Glutamatergic neuron (in vitro differentiated cells): ENCODE results near the gene NRG4. TPM values are rescaled to one million over a fixed set of nuclear protein-coding genes. Genes with fewer than 3 reads are reported as not detected.

ENCODE experiments used
- DNase-seq: peaks from one replicate; pipeline ENCODE4 v3.0.0; 2022
- H3K27ac Mint-ChIP-seq: one replicate; pipeline ENCODE4 v1.8.0; 2020; ENCODE audit warnings: mild to moderate bottlenecking, mixed read lengths, inconsistent platforms; ENCODE audit not compliant: unreplicated experiment
- H3K27me3 Mint-ChIP-seq: one replicate; pipeline ENCODE4 v1.8.0; 2020; ENCODE audit warnings: mild to moderate bottlenecking, moderate library complexity, mixed read lengths, inconsistent platforms; ENCODE audit not compliant: unreplicated experiment
- H3K36me3 Mint-ChIP-seq: one replicate; pipeline ENCODE4 v1.8.0; 2020; ENCODE audit warnings: mild to moderate bottlenecking, mixed read lengths, inconsistent platforms; ENCODE audit not compliant: unreplicated experiment
- H3K4me1 Mint-ChIP-seq: one replicate; pipeline ENCODE4 v1.8.0; 2020; ENCODE audit warnings: mild to moderate bottlenecking, low read depth, mixed read lengths, inconsistent platforms; ENCODE audit not compliant: unreplicated experiment
- H3K4me3 Mint-ChIP-seq: one replicate; pipeline ENCODE4 v1.8.0; 2020; ENCODE audit warnings: mild to moderate bottlenecking, mixed read lengths, inconsistent platforms; ENCODE audit not compliant: unreplicated experiment
- H3K9me3 Mint-ChIP-seq: one replicate; pipeline ENCODE4 v1.8.0; 2020; ENCODE audit warnings: mild to moderate bottlenecking, moderate library complexity, mixed read lengths, inconsistent platforms; ENCODE audit not compliant: unreplicated experiment
- CTCF ChIP-seq: fragments of 200-600 bp; sonication (generic); IDR thresholded peaks from one replicate; pipeline ENCODE4 v1.5.0; 2021; ENCODE audit not compliant: partially characterized antibody, unreplicated experiment
- total RNA-seq: library from RNA; stranded (reverse); fragmentation: NEBNext Ultra II Directional; extraction: Animal tissue kit (Norgen Biotek cat#: 25700); gene quantifications from one replicate; pipeline ENCODE4 v1.2.1, GENCODE V29; 2021; ENCODE audit not compliant: unreplicated experiment

The NRG4 gene
- total RNA-seq, 1 donor from 2014 or later = not detected

DNA sequence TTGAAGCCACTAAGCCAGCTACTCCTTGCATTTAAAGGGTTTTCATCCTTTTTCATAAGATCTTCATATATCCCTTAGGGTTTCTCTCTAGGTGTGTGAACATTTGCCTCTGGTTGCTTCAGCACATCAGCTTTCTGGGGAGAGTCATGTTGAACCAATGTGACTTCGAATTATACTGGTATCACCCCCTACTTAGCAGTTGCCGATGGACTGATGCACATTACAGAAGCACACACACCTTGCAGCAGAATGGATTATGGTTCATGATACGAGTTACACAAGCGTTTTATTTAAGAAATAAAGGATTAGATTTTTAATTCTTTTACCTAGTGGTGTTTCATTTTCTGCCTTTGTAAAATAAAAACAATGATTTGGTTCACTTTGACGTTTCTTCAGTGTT, 69.0 kb downstream of the NRG4 start:
- Mint-ChIP-seq H3K27me3 (peaks cover 2% of the 10 kb centered on the region), H3K4me1 (no peaks in the 10 kb centered on the region), H3K9me3 (peaks cover 1% of the 10 kb centered on the region), H3K36me3 (peaks cover 14% of the 10 kb centered on the region), H3K27ac (no peak overlapping the region), H3K4me3 (no peak overlapping the region)
- TF ChIP-seq CTCF = no peak
- DNase-seq = no peak

- Mint-ChIP-seq H3K27ac (no peak overlapping the region), H3K27me3 (peaks cover 2% of the 10 kb centered on the region), H3K36me3 (peaks cover 14% of the 10 kb centered on the region), H3K9me3 (peaks cover 1% of the 10 kb centered on the region), H3K4me3 (no peak overlapping the region), H3K4me1 (no peaks in the 10 kb centered on the region)
- no peak for TF ChIP-seq CTCF
- DNase-seq = no peak
These were observed 69.8 kb downstream of the NRG4 start for GRCh38 chr15:75942464-75942863.

DNA sequence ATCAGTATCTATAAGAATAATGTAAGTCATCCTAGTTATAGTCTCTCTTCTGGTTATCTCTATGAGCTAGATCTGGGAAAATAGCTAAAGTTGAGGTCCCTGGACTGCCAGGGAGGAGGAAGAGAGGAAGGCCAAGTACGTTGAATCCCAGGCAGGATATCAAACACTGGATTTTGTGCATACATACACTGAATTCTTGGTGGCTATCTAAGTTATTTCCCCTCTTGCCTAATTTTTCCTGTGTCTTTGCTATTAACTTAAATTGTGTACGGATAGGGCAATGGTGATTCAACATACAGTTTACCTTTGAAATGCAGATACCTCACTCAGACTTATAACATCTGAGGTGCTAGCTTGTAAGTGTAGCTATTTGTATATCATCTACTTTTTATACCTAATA, 81.4 kb downstream of the NRG4 start:
- H3K4me3 Mint-ChIP-seq = no peak overlapping the region
- peaks cover 4% of the 10 kb centered on the region for H3K4me1 Mint-ChIP-seq
- TF ChIP-seq CTCF = no peak
- no peaks in the 10 kb centered on the region for H3K36me3 Mint-ChIP-seq
- DNase-seq = no peak
- peaks cover 5% of the 10 kb centered on the region for H3K9me3 Mint-ChIP-seq
- no peaks in the 10 kb centered on the region for H3K27me3 Mint-ChIP-seq
- H3K27ac Mint-ChIP-seq = no peak overlapping the region

DNA sequence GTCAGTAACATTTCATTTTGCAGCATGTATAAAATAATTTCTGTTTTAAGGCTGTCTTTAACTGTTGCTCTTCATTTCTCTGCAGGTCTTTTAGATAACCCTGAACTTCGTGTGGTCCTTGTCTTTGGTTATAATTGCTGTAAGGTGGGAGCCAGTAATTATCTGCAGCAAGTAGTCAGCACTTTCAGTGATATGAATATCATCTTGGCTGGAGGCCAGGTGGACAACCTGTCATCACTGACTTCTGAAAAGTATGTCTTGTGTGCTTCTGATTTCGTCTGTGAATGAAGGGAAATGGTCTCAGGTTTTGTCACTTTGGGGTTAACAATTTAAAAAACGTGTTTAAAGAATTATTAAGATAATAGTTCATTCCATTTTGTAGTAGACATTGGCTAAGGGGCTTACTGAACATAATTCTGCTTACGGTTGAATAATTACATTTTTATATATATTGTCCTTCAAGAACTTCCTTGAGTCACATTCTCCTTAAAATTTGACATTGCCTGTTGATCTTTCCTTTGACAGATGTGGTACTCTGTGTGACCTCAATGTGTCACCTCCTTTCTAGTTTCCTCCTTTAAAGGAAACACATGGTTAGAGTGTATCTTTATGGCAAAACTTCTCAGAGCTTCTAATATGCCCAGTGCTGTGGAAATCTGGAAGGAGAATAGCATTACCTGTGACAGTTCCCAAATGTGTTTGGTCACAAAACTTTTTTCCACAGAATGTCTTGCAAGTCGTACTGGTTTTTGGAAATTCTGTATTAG, 82.2 kb downstream of the NRG4 start:
- no peak for TF ChIP-seq CTCF
- Mint-ChIP-seq H3K27ac (no peak overlapping the region), H3K9me3 (peaks cover 5% of the 10 kb centered on the region), H3K27me3 (no peaks in the 10 kb centered on the region), H3K4me3 (no peak overlapping the region), H3K36me3 (no peaks in the 10 kb centered on the region), H3K4me1 (peaks cover 4% of the 10 kb centered on the region)
- no peak for DNase-seq

DNA sequence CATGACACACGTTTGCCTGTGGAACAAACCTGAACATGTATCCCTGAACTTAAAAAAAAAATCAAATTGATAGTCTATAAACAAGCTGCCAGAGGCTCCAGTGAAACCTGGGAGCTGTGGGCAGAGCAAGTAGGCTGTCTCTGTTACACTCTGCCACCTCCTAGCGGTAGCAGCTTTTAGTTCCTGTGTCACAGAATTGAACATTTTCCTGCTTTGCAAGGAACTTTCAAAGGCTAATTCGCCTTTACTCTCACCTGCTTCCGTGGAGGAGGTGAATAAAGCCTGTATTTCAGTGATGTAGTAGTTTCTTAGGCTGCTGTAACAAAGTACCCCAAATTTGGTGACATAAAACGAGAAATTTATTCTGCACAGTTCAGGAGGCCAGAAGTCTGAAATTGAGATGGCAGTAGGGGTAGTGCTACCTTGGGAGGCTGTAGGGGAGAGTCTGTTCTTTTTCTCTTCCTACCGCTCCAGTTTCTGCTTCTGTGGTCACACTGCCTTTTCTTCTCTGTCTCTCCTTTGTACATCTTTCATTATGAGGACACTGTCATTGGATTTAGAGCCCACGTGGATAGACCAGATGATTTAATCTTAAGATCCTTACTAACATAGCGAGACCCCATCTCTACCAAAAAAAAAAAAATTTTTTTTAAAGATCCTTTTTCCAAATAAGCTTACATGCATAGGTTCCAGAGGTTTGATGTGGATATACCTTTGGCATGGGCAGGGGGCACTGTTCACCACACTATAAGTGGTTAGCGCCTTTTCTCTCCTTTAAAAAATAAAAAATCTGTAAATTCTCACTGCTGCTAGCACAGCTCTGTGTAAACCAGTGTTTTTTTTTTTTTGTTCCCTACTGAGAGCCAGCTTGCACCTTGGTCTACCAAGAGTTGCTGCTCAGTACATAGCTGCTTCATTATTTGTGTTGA, 83.3 kb downstream of the NRG4 start:
- H3K27ac Mint-ChIP-seq = no peak overlapping the region
- H3K4me3 Mint-ChIP-seq = no peak overlapping the region
- no peaks in the 10 kb centered on the region for H3K36me3 Mint-ChIP-seq
- H3K27me3 Mint-ChIP-seq = no peaks in the 10 kb centered on the region
- peaks cover 5% of the 10 kb centered on the region for H3K9me3 Mint-ChIP-seq
- DNase-seq = peak; percentile 59
- TF ChIP-seq CTCF = peak; percentile 64
- peaks cover 4% of the 10 kb centered on the region for H3K4me1 Mint-ChIP-seq
